Stimulated activated CD4-positive, alpha-beta T cell treated with anti-CD3 and anti-CD28 coated beads, Interleukin-4, amount 100 ng/mL, for 4 hours (primary cell): ENCODE measurements around the gene TIFAB.

Source experiments
- DNase-seq, 2 experiments: peaks; one replicate each; pipeline ENCODE4 v3.0.0-alpha.2; 2020

Gene TIFAB

GRCh38 chr5:135441350-135441831, 10.8 kb downstream of the TIFAB start:
- DNase-seq: no peak

DNA sequence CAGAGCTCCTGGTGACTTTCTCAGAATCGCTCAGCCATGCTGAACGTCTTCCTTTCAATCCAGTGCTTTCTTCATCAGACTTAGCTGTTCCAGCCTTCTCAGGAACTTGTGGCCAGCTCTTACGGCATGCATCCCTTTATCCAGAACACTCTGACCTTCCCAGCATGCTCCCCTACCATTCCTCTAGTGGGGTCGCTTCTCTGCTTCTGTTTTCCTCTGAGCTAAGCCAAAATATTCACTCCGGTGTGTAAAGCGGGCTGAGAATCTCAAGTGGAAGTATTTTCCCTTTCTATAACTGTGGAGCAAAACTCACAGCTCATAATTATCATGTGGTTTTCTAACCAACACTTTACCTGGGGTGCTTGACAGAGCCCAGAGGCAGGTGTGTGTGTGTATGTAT, 11.2 kb downstream of the TIFAB start:
- no peak for DNase-seq

DNA sequence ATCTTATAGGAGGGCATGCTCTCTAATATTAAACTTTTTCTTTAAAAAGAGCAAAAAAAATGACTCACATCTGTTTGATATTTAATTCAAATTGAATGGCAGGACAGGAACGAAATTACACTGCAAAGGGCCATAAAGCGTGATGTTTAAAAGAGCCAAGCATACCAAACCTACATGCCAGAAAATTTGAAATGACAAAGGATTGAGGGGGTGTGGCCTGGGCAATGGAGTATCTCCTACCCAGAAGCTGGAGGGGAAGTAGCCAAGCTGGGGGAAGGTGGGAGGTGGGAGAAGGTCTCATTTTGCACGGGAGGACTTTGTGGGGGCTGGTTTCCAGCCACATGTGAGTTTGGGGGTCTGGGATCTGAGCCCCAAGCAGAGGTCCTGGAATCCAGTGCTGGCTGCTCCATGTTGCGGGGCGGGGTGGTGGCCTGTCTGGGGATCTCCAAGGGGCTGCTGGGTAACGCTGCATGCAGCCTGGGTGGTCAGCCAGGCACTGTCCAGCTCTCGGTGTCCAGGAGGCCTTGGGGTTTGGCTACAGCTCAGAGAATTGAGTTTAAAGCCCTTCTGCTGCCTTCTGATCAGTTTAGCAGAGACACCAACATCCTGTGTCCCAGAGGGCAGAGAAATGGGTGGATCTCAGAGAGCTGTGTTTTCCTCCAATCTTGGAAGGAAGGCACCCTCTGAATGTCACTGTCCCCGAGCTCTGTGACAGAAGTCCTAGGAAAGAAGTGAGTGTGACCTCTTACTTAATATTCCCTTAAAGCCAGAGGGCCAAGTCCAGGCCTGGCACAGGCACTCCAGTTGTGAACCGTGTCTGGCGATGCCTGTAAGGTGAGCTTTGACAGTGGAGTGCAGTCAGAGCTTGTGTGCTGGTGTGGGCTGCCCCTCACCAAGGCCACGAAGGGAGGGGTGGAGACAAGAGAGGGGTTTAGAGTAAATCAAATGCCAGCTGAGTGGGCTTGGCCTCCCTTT, 12.6 kb downstream of the TIFAB start:
- no peak for DNase-seq

GRCh38 chr5:135438636-135439221, 13.4 kb downstream of the TIFAB start:
- no peak for DNase-seq

DNA sequence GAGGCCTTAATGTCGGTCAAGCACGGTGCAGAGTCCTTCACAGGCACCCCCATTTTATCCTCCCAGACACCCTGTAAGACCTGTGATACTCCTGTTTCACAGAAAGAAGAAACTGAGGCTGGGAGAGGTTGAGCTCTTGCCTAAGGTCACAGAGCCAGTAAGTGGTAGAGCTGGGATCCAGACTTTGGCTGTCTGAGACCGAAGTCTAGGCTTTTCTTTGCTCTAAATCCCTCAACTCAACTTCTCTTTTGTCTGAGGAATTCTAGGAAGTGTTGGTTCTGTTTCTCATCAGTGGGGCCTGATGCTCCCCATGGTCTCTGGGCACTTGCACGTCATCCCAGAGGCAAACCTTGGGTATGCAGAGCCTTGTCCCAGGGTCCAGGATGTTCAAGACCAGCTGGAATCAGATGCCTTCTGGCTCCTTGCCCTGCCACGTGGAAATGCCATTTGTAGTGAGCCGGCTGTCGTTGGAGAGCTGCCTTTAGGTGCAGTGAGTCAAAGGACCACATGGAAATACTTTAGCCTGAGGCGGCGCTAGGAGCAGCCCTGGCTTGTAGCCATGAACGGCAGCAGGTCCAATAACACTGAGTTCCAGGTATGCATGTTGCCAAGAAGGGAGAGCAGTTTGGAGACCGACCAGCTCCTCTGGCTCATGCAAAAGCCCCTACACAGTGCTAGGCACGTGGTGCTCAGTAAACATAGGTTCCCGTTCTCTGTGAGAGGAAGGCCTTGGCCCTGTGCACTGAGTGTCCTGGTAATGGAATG, 14.2 kb downstream of the TIFAB start:
- DNase-seq: no peak

- no peak for DNase-seq
Measured at GRCh38 chr5:135437422-135437795, 14.7 kb downstream of the TIFAB start.

DNA sequence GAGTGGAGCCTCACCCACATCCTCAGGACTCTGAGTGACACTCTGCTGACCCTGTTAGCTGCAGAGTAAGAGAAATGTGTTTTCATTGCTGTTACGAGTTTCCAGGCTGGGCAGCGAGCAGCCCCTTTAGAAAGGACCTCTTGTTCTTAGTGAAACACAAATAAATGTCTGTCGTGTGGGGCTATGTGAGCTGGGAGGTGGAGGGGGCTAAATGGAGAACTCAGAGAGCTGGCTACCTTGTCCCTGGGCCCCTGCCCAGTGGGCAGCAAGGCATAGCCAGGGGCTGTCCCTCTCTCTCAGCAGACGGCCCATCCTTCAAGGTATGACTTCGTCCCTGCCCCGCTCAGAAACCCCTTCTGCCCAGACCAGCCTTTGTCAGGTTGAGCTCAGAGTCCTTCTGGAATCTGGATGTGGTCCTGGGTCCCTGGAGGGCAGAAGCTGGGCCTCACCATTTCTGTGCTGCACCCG, 15.2 kb downstream of the TIFAB start:
- no peak for DNase-seq

GRCh38 chr5:135435467-135436330, 16.5 kb downstream of the TIFAB start:
- no peak for DNase-seq

DNA sequence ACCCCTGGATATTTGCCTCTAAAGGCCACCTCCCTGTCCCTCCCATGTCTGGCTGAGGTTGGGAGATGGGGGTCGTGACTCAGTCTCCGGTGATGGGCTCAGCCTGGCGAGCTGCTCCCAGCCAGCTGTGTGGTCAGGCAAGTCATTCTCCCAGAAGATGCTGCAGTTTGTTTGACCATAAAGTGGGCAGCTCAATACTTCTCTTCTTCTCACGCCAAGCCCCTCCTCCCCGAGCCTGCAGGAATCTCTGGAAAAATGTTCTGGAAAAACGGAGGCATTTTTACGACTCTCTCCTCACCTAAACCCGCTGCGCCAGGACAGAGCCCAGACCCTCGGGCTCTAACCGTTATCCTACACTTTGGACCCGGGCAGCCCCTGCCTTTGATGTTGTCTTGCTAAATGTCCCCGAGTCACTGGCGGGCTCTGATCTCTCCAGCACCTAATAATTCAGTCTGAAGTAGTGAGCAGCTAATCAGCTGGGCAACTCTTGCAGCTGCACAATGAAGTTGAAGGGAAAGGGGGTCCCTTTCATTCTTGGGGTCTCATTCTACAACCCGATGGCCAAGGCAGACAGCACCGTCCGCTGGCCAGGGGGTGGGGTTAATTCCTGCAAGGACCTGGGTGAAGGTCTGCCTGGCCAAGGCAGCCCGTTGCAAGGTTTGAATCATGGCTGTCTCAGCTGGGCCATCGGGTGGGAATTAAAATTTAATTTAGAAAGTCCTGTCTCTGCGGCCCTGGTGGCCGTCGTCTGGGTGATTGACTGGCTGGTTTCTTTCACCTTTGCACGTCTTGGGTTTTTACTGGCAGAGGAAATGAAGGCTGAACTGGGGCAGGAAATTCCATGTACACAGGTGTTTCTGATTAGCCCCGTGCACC, 17.3 kb downstream of the TIFAB start:
- no peak for DNase-seq

DNA sequence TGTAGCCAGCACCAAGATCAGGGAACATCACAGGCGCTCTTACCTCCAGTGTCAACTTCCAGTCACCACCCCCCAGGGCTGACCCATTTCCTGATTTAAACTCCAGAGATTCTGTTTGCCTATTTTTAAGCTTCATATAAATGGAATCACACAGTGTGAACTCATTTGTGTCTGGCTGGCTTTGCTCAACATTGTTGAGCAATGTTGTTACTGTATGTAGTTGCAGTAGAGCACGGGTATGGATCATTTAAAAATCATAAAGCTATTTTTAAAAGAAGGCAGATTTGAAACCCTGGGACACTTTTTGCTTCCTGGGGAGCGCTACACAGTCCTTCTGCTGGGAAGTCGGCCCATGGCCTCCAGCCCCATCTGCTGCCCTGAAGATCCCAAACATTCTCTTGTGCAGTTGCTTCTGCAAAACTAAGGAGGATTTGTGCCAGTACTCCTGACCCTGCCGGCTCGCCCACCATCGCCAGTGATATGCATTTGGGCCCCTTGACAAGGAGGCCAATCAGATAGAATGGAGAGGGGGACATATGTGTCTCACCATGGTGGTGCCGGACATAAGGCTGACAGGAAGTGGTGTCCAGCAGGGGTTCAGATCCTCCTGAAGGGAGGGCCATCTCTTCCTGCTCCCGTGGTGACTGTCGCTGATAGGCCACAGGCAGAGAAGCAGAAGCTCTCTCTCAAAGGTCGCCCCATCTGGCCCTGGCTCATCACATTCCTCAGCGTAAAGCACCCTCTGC, 18.3 kb downstream of the TIFAB start:
- no peak for DNase-seq

- DNase-seq: no peak
Measured at GRCh38 chr5:135432113-135432512, 20.0 kb downstream of the TIFAB start.

GRCh38 chr5:135430135-135430437, 22.1 kb downstream of the TIFAB start:
- no peak for DNase-seq

GRCh38 chr5:135429301-135430134, 22.6 kb downstream of the TIFAB start:
- DNase-seq: no peak

- no peak for DNase-seq
Measured at GRCh38 chr5:135428586-135428985, 23.6 kb downstream of the TIFAB start.

GRCh38 chr5:135426102-135427082, 25.8 kb downstream of the TIFAB start:
- no peak for DNase-seq

GRCh38 chr5:135425641-135426040, 26.5 kb downstream of the TIFAB start:
- no peak for DNase-seq

DNA sequence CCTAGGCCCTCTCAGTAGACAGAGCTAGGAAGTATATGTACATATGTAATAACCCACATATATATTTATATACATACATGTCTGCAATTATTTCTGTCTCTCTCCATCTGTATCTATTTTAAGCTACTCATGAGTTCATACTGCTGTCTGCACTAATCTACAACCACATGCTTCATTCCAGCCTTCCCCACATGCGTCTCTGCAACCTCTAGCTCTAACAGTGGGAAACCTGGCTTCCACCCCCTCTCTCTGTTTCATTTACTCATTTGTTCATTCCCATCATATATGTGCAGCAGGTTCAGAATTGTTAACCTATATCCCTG, 28.3 kb downstream of the TIFAB start:
- DNase-seq: no peak

DNA sequence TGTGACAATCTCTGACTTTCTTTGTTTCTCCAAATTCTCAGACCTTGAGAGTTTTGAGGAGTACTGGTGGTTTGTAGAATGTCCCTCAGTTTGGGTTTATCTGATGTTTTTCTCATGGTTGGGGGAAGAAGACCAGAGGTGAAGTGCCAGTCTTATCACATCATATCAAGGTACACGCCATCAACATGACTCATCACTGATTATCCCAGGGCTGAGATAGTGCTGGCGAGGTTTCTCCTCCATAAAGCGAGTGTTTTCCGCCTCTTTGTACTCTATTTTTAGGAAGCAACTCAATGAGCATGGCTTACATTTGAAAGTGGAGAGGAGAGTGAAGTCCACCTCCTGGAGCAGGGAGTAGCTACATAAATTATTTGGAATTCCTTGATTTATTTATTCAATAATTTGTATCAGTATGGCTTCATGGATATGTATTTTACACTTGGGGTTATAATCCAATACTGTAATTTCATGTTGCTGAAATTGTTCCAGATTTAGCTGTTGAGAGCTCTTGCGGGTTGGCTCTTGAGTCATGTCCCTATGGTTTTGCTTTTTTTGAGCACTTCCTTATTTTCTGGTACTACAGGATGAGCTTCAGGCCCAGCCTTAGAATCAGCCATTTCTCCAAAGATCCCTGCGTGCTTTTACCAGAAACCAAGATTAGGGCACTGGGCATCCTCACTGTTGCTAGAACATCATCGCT, 28.9 kb downstream of the TIFAB start:
- DNase-seq: no peak
